H1 (cell line): ENCODE data around the gene P2RX2. TPM values are rescaled to one million over a fixed set of nuclear protein-coding genes. Genes with fewer than 3 reads are reported as not detected.

Source experiments
- CREB1 ChIP-seq: IDR thresholded peaks from 2 replicates; pipeline ENCODE4 v1.6.1; 2012; ENCODE audit warnings: inconsistent platforms
- FOSL1 ChIP-seq: IDR thresholded peaks from 2 replicates; pipeline ENCODE4 v1.6.1; 2011; ENCODE audit warnings: mild to moderate bottlenecking, low read depth, low read length, moderate library complexity; ENCODE audit not compliant: insufficient read depth
- GTF2F1 ChIP-seq: IDR thresholded peaks from 2 replicates; pipeline ENCODE4 v1.6.1; 2012; ENCODE audit warnings: low read depth, low read length, improper control_type of control experiment, borderline replicate concordance
- POU5F1 ChIP-seq: IDR thresholded peaks from 2 replicates; pipeline ENCODE4 v1.6.1; 2011; ENCODE audit warnings: low read depth, mild to moderate bottlenecking, low read length, moderate library complexity
- RFX5 ChIP-seq: IDR thresholded peaks from 2 replicates; pipeline ENCODE4 v1.6.1; 2011; ENCODE audit warnings: low read depth, low read length, improper control_type of control experiment, borderline replicate concordance
- polyA plus RNA-seq, 7 experiments: library from polyadenylated mRNA; depleted of rRNA in 3 of 7; stranded (reverse) in 5 of 7; unstranded in 2 of 7; fragments of >200 nt in 5 of 7; fragments of 200-250 nt in 2 of 7; gene quantifications; 1 replicate in 5 of 7; 2 replicates in 1 of 7; 4 replicates in 1 of 7; pipeline versions ENCODE4 v1.2.1 to v1.2.3, GENCODE V29; 2011 to 2013; ENCODE audit warnings: missing spikeins in 2 of 7, mixed read lengths in 2 of 7
- total RNA-seq: library from RNA; stranded (reverse); fragmentation: NEBNext Ultra II Directional; extraction: Animal tissue kit (Norgen Biotek cat#: 25700); gene quantifications from 2 replicates; pipeline ENCODE4 v1.2.1, GENCODE V29; 2021
- TF ChIP-seq, protein P1 (sequence below): IDR thresholded peaks from 2 replicates; pipeline ENCODE4 v1.6.1; 2011; ENCODE audit warnings: low read depth, mild to moderate bottlenecking, low read length; ENCODE audit not compliant: insufficient read depth

Gene P2RX2
- total and polyA plus RNA-seq, 2 of the 8 experiments (the other 6 are each of a cell fraction or from before 2014, with no cell fraction given): 0.84 to 2.2 TPM

GRCh38 chr12:132603240-132604150 lies 15.1 kb upstream of the P2RX2 start (continued):
- no peak for TF ChIP-seq RFX5
- TF ChIP-seq, protein P1, sequence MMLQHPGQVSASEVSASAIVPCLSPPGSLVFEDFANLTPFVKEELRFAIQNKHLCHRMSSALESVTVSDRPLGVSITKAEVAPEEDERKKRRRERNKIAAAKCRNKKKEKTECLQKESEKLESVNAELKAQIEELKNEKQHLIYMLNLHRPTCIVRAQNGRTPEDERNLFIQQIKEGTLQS: no peak
- no peak for TF ChIP-seq POU5F1
- TF ChIP-seq GTF2F1: no peak
- TF ChIP-seq CREB1: no peak
- no peak for TF ChIP-seq FOSL1
- TF ChIP-seq, all 59 proteins: peak for 0
